Measurements from ENCODE around the gene PADI6.
"Not testable (repeated sequence)": the region's sequence is repeated elsewhere in the genome, so short reads cannot be mapped to it uniquely, and the experiment has no call there.

The PADI6 gene

GRCh38 chr1:17340358-17340757, 31.6 kb upstream of the PADI6 start:
- H3K4ac ChIP-seq (ENCODE audit: low read depth, low read length): no peak overlapping the region
- WGBS (ENCODE audit: extremely low coverage, insufficient coverage, insufficient read length): 100% methylated on average over 2 of the region's 8 CpGs
- no peak overlapping the region for H2BK12ac ChIP-seq (ENCODE audit: low read length)
- no peak overlapping the region for H2AFZ ChIP-seq (ENCODE audit: insufficient read depth, low read length, poor library complexity)
- H3K79me2 ChIP-seq (ENCODE audit: control insufficient read depth, insufficient read depth, low read length, poor library complexity): no peaks in the 10 kb centered on the region
- H2BK120ac ChIP-seq (ENCODE audit: insufficient read depth, low read length, poor library complexity): no peak overlapping the region
- H3K4me3 ChIP-seq (ENCODE audit: low read depth, low read length): no peak overlapping the region
- H2BK5ac ChIP-seq (ENCODE audit: low read depth, low read length, poor library complexity): no peak overlapping the region
- no peak overlapping the region for H3K27ac ChIP-seq (ENCODE audit: low read depth, low read length)
- no peaks in the 10 kb centered on the region for H3K36me3 ChIP-seq (ENCODE audit: control insufficient read depth in 1 of 2, insufficient read depth in 2 of 2, low read length in 2 of 2)
- no peaks in the 10 kb centered on the region for H3K79me1 ChIP-seq (ENCODE audit: low read length)
- H4K91ac ChIP-seq (ENCODE audit: low read depth, low read length): no peak overlapping the region
- H3K4me2 ChIP-seq (ENCODE audit: low read length): no peak overlapping the region
- H3K9me3 ChIP-seq (ENCODE audit: insufficient read depth, low read depth, low read length): peaks cover 3% of the 10 kb centered on the region
- DNase-seq: peak; percentile 28 to 65
- no peak overlapping the region for H3K18ac ChIP-seq (ENCODE audit: low read length)
- H4K8ac ChIP-seq (ENCODE audit: low read depth, low read length): no peak overlapping the region
- H3K23ac ChIP-seq (ENCODE audit: low read length): no peak overlapping the region
- no peaks in the 10 kb centered on the region for H3K4me1 ChIP-seq (ENCODE audit: control insufficient read depth in 1 of 2, insufficient read depth in 2 of 2, low read length in 2 of 2)
- no peak overlapping the region for H3K14ac ChIP-seq (ENCODE audit: low read length)
- H2AK5ac ChIP-seq (ENCODE audit: low read length): no peak overlapping the region
- no peaks in the 10 kb centered on the region for H3K27me3 ChIP-seq (ENCODE audit: insufficient read depth, low read length)
- no peak overlapping the region for H4K12ac ChIP-seq (ENCODE audit: low read depth, low read length)
- no peak overlapping the region for H3K9ac ChIP-seq (ENCODE audit: low read length)

GRCh38 chr1:17342014-17342441, 30.0 kb upstream of the PADI6 start:
- no peak overlapping the region for H3K9ac ChIP-seq (ENCODE audit: low read length)
- H3K27me3 ChIP-seq (ENCODE audit: insufficient read depth, low read length): no peaks in the 10 kb centered on the region
- H3K4me1 ChIP-seq (ENCODE audit: control insufficient read depth in 1 of 2, insufficient read depth in 2 of 2, low read length in 2 of 2): no peaks in the 10 kb centered on the region
- no peaks in the 10 kb centered on the region for H3K79me2 ChIP-seq (ENCODE audit: control insufficient read depth, insufficient read depth, low read length, poor library complexity)
- H2BK5ac ChIP-seq (ENCODE audit: low read depth, low read length, poor library complexity): no peak overlapping the region
- H3K18ac ChIP-seq (ENCODE audit: low read length): no peak overlapping the region
- no peak overlapping the region for H3K14ac ChIP-seq (ENCODE audit: low read length)
- H4K91ac ChIP-seq (ENCODE audit: low read depth, low read length): no peak overlapping the region
- no peak overlapping the region for H3K23ac ChIP-seq (ENCODE audit: low read length)
- H3K4me3 ChIP-seq (ENCODE audit: low read depth, low read length): no peak overlapping the region
- no peak overlapping the region for H2BK12ac ChIP-seq (ENCODE audit: low read length)
- no peak overlapping the region for H4K8ac ChIP-seq (ENCODE audit: low read depth, low read length)
- H2AK5ac ChIP-seq (ENCODE audit: low read length): no peak overlapping the region
- DNase-seq: no peak
- H3K36me3 ChIP-seq (ENCODE audit: control insufficient read depth in 1 of 2, insufficient read depth in 2 of 2, low read length in 2 of 2): no peaks in the 10 kb centered on the region
- H3K4ac ChIP-seq (ENCODE audit: low read depth, low read length): no peak overlapping the region
- no peak overlapping the region for H2AFZ ChIP-seq (ENCODE audit: insufficient read depth, low read length, poor library complexity)
- no CpG with 5 or more reads among the region's 17 CpGs for WGBS (ENCODE audit: extremely low coverage, insufficient coverage, insufficient read length)
- H3K9me3 ChIP-seq (ENCODE audit: insufficient read depth, low read depth, low read length): peaks cover 5% of the 10 kb centered on the region
- H3K27ac ChIP-seq (ENCODE audit: low read depth, low read length): no peak overlapping the region
- H3K79me1 ChIP-seq (ENCODE audit: low read length): no peaks in the 10 kb centered on the region
- H4K12ac ChIP-seq (ENCODE audit: low read depth, low read length): no peak overlapping the region
- no peak overlapping the region for H3K4me2 ChIP-seq (ENCODE audit: low read length)
- H2BK120ac ChIP-seq (ENCODE audit: insufficient read depth, low read length, poor library complexity): no peak overlapping the region

- H3K79me2 ChIP-seq (ENCODE audit: control insufficient read depth, insufficient read depth, low read length, poor library complexity): not testable (repeated sequence)
- no CpG with 5 or more reads among the region's 5 CpGs for WGBS (ENCODE audit: extremely low coverage, insufficient coverage, insufficient read length)
Measured at GRCh38 chr1:17345506-17345905, 26.5 kb upstream of the PADI6 start.

GRCh38 chr1:17346046-17346789, 25.8 kb upstream of the PADI6 start:
- Histone ChIP-seq H4K91ac (ENCODE audit: low read depth, low read length) (no peak overlapping the region), H2BK12ac (ENCODE audit: low read length) (no peak overlapping the region), H3K4me3 (ENCODE audit: low read depth, low read length) (no peak overlapping the region), H3K18ac (ENCODE audit: low read length) (no peak overlapping the region), H3K23ac (ENCODE audit: low read length) (no peak overlapping the region), H3K27ac (ENCODE audit: low read depth, low read length) (no peak overlapping the region), H3K36me3 (ENCODE audit: control insufficient read depth in 1 of 2, insufficient read depth in 2 of 2, low read length in 2 of 2) (no peaks in the 10 kb centered on the region), H2AFZ (ENCODE audit: insufficient read depth, low read length, poor library complexity) (no peak overlapping the region), H3K79me2 (ENCODE audit: control insufficient read depth, insufficient read depth, low read length, poor library complexity) (no peaks in the 10 kb centered on the region), H3K4me2 (ENCODE audit: low read length) (no peak overlapping the region), H3K4ac (ENCODE audit: low read depth, low read length) (no peak overlapping the region), H2BK5ac (ENCODE audit: low read depth, low read length, poor library complexity) (no peak overlapping the region), H2BK120ac (ENCODE audit: insufficient read depth, low read length, poor library complexity) (no peak overlapping the region), H2AK5ac (ENCODE audit: low read length) (no peak overlapping the region), H3K14ac (ENCODE audit: low read length) (no peak overlapping the region), H3K9me3 (ENCODE audit: insufficient read depth, low read depth, low read length) (peaks cover 9% of the 10 kb centered on the region), H3K79me1 (ENCODE audit: low read length) (no peaks in the 10 kb centered on the region), H3K27me3 (ENCODE audit: insufficient read depth, low read length) (no peaks in the 10 kb centered on the region), H4K12ac (ENCODE audit: low read depth, low read length) (no peak overlapping the region), H3K9ac (ENCODE audit: low read length) (no peak overlapping the region), H3K4me1 (ENCODE audit: control insufficient read depth in 1 of 2, insufficient read depth in 2 of 2, low read length in 2 of 2) (peaks cover 0 to 3% of the 10 kb centered on the region in 2 experiments), H4K8ac (ENCODE audit: low read depth, low read length) (no peak overlapping the region)
- no CpG with 5 or more reads among the region's 9 CpGs for WGBS (ENCODE audit: extremely low coverage, insufficient coverage, insufficient read length)
- peak in 1 of 2 donors; percentile 22 for DNase-seq

More at GRCh38 chr1:17345506-17345905, 26.5 kb upstream of the PADI6 start:
- H2BK5ac ChIP-seq (ENCODE audit: low read depth, low read length, poor library complexity); H3K9ac ChIP-seq (ENCODE audit: low read length); H3K18ac ChIP-seq (ENCODE audit: low read length); H2BK12ac ChIP-seq (ENCODE audit: low read length); H3K27ac ChIP-seq (ENCODE audit: low read depth, low read length); H4K91ac ChIP-seq (ENCODE audit: low read depth, low read length); H3K23ac ChIP-seq (ENCODE audit: low read length); H3K9me3 ChIP-seq (ENCODE audit: insufficient read depth, low read depth, low read length); H3K4me1 ChIP-seq (ENCODE audit: control insufficient read depth in 1 of 2, insufficient read depth in 2 of 2, low read length in 2 of 2); H3K14ac ChIP-seq (ENCODE audit: low read length); H3K79me1 ChIP-seq (ENCODE audit: low read length); H4K8ac ChIP-seq (ENCODE audit: low read depth, low read length); H3K36me3 ChIP-seq (ENCODE audit: control insufficient read depth in 1 of 2, insufficient read depth in 2 of 2, low read length in 2 of 2); H3K4me3 ChIP-seq (ENCODE audit: low read depth, low read length); H2BK120ac ChIP-seq (ENCODE audit: insufficient read depth, low read length, poor library complexity); H2AFZ ChIP-seq (ENCODE audit: insufficient read depth, low read length, poor library complexity); H4K12ac ChIP-seq (ENCODE audit: low read depth, low read length); H3K4me2 ChIP-seq (ENCODE audit: low read length); H3K4ac ChIP-seq (ENCODE audit: low read depth, low read length); H2AK5ac ChIP-seq (ENCODE audit: low read length); H3K27me3 ChIP-seq (ENCODE audit: insufficient read depth, low read length); DNase-seq: not testable (repeated sequence)

All from trophoblast cell (in vitro differentiated cells and primary cell).